ENCODE measurements around the gene CAMK4. TPM values are rescaled to one million over a fixed set of nuclear protein-coding genes. Genes with fewer than 3 reads are reported as not detected.
A peak's percentile ranks its signal among the peaks of the same experiment; 100 is the strongest.

CAMK4 gene
- total RNA-seq, 1 donor: 1.3 TPM

DNA sequence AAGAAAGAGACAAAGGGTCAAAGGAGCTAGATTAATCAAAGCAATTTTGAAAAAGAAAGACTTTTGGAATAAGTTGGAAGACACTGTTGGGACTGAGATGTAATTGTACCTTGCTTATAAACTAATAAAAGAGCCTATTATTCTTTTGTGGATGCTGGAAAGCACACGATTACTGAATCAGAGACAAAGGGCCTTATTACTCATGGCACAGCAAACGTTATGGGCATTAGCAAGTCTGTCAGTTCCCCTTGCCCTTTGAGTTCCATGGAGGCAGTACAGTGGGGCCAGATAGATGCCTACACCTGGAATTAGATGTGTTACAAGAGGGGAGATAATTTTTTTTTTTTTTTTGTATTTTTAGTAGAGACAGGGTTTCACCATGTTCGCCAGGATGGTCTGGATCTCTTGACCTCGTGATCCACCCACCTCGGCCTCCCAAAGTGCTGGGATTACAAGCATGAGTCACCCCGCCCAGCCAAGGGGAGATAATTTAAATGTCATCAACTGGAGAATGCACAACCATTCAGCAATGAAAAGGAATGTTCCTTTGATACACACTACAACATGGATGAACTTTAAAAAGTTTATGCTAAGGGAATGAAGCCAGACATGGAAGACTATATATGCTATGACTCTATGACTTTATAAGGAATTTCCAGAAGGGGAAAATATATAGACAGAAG lies 159.2 kb downstream of the CAMK4 start:
- H3K4me3 ChIP-seq (ENCODE audit: low read depth, low read length): no peak overlapping the region
- peak; percentile 12 for DNase-seq (ENCODE audit: low read depth)
- TF ChIP-seq, protein P1, sequence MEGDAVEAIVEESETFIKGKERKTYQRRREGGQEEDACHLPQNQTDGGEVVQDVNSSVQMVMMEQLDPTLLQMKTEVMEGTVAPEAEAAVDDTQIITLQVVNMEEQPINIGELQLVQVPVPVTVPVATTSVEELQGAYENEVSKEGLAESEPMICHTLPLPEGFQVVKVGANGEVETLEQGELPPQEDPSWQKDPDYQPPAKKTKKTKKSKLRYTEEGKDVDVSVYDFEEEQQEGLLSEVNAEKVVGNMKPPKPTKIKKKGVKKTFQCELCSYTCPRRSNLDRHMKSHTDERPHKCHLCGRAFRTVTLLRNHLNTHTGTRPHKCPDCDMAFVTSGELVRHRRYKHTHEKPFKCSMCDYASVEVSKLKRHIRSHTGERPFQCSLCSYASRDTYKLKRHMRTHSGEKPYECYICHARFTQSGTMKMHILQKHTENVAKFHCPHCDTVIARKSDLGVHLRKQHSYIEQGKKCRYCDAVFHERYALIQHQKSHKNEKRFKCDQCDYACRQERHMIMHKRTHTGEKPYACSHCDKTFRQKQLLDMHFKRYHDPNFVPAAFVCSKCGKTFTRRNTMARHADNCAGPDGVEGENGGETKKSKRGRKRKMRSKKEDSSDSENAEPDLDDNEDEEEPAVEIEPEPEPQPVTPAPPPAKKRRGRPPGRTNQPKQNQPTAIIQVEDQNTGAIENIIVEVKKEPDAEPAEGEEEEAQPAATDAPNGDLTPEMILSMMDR (IDR thresholded peaks at IDR 0.05; ENCODE audit: insufficient read depth, low read depth, low read length): no peak

GRCh38 chr5:111384220-111384619 lies 160.0 kb downstream of the CAMK4 start:
- peak; percentile 7 for DNase-seq (ENCODE audit: low read depth)
- TF ChIP-seq, protein P1 (IDR thresholded peaks at IDR 0.05; ENCODE audit: insufficient read depth, low read depth, low read length): no peak
- H3K4me3 ChIP-seq (ENCODE audit: low read depth, low read length): no peak overlapping the region

DNA sequence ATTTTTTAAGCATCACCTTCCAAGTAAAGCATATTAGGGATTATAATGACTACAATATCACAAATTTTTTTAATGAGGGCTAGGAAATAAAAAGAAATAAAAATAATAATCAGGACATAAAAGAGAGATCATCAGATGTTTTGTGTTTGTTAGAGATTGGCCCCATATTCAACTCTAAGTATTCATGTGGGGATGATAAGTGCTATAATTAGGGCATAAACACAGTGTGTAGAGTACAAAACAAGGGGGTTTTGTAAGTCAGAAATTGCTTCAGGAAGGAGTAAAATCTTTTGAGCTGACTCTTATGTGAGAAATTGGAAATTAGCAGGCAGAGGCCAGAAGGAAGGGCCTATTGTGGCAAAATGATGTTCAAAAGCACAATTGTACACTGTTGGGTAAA lies 160.9 kb downstream of the CAMK4 start:
- TF ChIP-seq, protein P1 (IDR thresholded peaks at IDR 0.05; ENCODE audit: insufficient read depth, low read depth, low read length): no peak
- H3K4me3 ChIP-seq (ENCODE audit: low read depth, low read length): no peak overlapping the region
- DNase-seq (ENCODE audit: low read depth): no peak

DNA sequence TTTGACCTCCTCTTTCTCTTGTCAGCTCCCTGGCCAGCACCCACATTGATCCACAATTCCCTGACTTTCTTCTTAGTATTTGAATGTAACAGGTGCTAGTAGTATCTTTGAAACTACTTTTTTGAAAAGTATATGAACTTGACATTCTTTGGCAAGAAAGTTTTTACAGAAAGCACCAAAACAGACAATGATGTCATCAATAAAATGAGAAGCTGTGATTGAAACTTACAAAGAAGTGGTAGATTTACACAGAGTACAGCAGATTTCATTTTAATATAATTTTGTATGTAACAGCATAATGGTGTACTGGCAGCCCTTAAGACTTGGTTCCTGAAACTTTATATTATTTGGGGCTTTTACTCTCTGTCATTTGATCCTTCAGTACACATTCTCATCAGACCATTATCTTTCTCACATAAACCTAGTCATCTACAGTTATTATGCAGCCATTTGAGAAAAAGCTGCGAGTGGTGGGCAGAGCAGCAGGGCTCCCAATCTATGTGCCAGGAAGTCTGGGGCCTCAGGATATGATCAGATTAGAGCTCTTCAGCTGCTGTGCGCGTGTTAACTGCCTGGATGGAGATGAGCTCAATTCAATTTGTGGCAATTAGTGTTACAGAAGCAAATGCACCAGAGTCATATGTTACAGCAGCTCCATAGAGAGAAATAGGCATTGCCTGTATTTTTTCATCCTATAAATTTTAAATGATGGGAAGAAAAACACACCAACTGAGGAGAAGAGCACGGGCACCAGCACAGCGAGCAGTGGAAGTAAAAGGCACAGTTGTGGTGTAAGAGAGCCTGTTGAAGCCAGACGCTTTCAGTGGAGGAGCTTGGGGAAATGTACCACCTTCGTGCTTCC lies 162.0 kb downstream of the CAMK4 start:
- H3K4me3 ChIP-seq (ENCODE audit: low read depth, low read length): no peak overlapping the region
- TF ChIP-seq, protein P1 (IDR thresholded peaks at IDR 0.05; ENCODE audit: insufficient read depth, low read depth, low read length): no peak

GRCh38 chr5:111386832-111387162 lies 162.6 kb downstream of the CAMK4 start:
- no peak for DNase-seq (ENCODE audit: low read depth)
- no peak overlapping the region for H3K4me3 ChIP-seq (ENCODE audit: low read depth, low read length)
- TF ChIP-seq, protein P1 (IDR thresholded peaks at IDR 0.05; ENCODE audit: insufficient read depth, low read depth, low read length): no peak

More for the DNA sequence above, 162.0 kb downstream of the CAMK4 start:
- DNase-seq (ENCODE audit: low read depth): no peak

GRCh38 chr5:111387361-111387760 lies 163.2 kb downstream of the CAMK4 start:
- TF ChIP-seq, protein P1 (IDR thresholded peaks at IDR 0.05; ENCODE audit: insufficient read depth, low read depth, low read length): no peak
- no peak for DNase-seq (ENCODE audit: low read depth)
- no peak overlapping the region for H3K4me3 ChIP-seq (ENCODE audit: low read depth, low read length)

Data from fibroblast of villous mesenchyme (primary cell).